Liver (tissue), 3 donors: Measurements from ENCODE around the gene LCP1.

Experiments
- ATF3 ChIP-seq: IDR thresholded peaks from 2 replicates; pipeline ENCODE4 v1.6.1; 2016; ENCODE audit warnings: antibody characterized with exemption
- FOXA1 ChIP-seq: IDR thresholded peaks from 2 replicates; pipeline ENCODE4 v1.6.1; 2016; ENCODE audit warnings: antibody characterized with exemption
- GABPA ChIP-seq, 2 donors: IDR thresholded peaks in 1 of 2; conservative IDR thresholded peaks in 1 of 2; 2 replicates each; pipeline ENCODE4 v1.6.1; 2016; ENCODE audit warnings: antibody characterized with exemption in 2 of 2, mild to moderate bottlenecking in 1 of 2, moderate library complexity in 1 of 2
- MAX ChIP-seq: IDR thresholded peaks from 2 replicates; pipeline ENCODE4 v1.6.1; 2016; ENCODE audit warnings: antibody characterized with exemption
- RXRA ChIP-seq, 2 donors: IDR thresholded peaks; 2 replicates each; pipeline ENCODE4 v1.6.1; 2017 to 2018; ENCODE audit warnings: antibody characterized with exemption in 2 of 2, mild to moderate bottlenecking in 1 of 2
- TAF1 ChIP-seq: conservative IDR thresholded peaks from 2 replicates; pipeline ENCODE4 v1.6.1; 2016; ENCODE audit warnings: antibody characterized with exemption, mild to moderate bottlenecking
- TF ChIP-seq, protein P1 (sequence below): fragments of 150-350 bp; IDR thresholded peaks from 2 replicates; pipeline ENCODE4 v1.5.1; 2017; ENCODE audit warnings: improper control_type of control experiment, low read depth, low read length; ENCODE audit not compliant: missing input control
- TF ChIP-seq, protein P2 (sequence below): IDR thresholded peaks from 2 replicates; pipeline ENCODE4 v1.6.1; 2016; ENCODE audit warnings: antibody characterized with exemption, mild to moderate bottlenecking
- TF ChIP-seq, protein P3 (sequence below): IDR thresholded peaks from 2 replicates; pipeline ENCODE4 v1.6.1; 2016; ENCODE audit warnings: antibody characterized with exemption
- donor health status: healthy.
- donor health status: healthy.

GRCh38 chr13:46094478-46094877, 87.5 kb downstream of the LCP1 start:
- TF ChIP-seq, protein P1, sequence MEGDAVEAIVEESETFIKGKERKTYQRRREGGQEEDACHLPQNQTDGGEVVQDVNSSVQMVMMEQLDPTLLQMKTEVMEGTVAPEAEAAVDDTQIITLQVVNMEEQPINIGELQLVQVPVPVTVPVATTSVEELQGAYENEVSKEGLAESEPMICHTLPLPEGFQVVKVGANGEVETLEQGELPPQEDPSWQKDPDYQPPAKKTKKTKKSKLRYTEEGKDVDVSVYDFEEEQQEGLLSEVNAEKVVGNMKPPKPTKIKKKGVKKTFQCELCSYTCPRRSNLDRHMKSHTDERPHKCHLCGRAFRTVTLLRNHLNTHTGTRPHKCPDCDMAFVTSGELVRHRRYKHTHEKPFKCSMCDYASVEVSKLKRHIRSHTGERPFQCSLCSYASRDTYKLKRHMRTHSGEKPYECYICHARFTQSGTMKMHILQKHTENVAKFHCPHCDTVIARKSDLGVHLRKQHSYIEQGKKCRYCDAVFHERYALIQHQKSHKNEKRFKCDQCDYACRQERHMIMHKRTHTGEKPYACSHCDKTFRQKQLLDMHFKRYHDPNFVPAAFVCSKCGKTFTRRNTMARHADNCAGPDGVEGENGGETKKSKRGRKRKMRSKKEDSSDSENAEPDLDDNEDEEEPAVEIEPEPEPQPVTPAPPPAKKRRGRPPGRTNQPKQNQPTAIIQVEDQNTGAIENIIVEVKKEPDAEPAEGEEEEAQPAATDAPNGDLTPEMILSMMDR, result no peak
- no peak for TF ChIP-seq MAX
- no peak for TF ChIP-seq TAF1
- TF ChIP-seq RXRA (IDR thresholded peaks at IDR 0.05), result peak; percentile 75 to 78
- no peak for TF ChIP-seq ATF3
- no peak for TF ChIP-seq FOXA1
- TF ChIP-seq, protein P2, sequence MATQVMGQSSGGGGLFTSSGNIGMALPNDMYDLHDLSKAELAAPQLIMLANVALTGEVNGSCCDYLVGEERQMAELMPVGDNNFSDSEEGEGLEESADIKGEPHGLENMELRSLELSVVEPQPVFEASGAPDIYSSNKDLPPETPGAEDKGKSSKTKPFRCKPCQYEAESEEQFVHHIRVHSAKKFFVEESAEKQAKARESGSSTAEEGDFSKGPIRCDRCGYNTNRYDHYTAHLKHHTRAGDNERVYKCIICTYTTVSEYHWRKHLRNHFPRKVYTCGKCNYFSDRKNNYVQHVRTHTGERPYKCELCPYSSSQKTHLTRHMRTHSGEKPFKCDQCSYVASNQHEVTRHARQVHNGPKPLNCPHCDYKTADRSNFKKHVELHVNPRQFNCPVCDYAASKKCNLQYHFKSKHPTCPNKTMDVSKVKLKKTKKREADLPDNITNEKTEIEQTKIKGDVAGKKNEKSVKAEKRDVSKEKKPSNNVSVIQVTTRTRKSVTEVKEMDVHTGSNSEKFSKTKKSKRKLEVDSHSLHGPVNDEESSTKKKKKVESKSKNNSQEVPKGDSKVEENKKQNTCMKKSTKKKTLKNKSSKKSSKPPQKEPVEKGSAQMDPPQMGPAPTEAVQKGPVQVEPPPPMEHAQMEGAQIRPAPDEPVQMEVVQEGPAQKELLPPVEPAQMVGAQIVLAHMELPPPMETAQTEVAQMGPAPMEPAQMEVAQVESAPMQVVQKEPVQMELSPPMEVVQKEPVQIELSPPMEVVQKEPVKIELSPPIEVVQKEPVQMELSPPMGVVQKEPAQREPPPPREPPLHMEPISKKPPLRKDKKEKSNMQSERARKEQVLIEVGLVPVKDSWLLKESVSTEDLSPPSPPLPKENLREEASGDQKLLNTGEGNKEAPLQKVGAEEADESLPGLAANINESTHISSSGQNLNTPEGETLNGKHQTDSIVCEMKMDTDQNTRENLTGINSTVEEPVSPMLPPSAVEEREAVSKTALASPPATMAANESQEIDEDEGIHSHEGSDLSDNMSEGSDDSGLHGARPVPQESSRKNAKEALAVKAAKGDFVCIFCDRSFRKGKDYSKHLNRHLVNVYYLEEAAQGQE, result no peak
- TF ChIP-seq, protein P3, sequence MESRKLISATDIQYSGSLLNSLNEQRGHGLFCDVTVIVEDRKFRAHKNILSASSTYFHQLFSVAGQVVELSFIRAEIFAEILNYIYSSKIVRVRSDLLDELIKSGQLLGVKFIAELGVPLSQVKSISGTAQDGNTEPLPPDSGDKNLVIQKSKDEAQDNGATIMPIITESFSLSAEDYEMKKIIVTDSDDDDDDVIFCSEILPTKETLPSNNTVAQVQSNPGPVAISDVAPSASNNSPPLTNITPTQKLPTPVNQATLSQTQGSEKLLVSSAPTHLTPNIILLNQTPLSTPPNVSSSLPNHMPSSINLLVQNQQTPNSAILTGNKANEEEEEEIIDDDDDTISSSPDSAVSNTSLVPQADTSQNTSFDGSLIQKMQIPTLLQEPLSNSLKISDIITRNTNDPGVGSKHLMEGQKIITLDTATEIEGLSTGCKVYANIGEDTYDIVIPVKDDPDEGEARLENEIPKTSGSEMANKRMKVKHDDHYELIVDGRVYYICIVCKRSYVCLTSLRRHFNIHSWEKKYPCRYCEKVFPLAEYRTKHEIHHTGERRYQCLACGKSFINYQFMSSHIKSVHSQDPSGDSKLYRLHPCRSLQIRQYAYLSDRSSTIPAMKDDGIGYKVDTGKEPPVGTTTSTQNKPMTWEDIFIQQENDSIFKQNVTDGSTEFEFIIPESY, result no peak
- TF ChIP-seq GABPA (IDR thresholded peaks at IDR 0.05 in 1 of 2, conservative IDR thresholded peaks at IDR 0.05 in 1 of 2), result no peak
